WTC11 (cell line): ENCODE measurements around the gene TMC8.

Experiments
- CDX4 ChIP-seq: fragments of 250-450 bp; sonication (Bioruptor Pico); IDR thresholded peaks from 2 replicates; pipeline ENCODE4 v1.9.0; 2021; ENCODE audit warnings: moderate library complexity, mild to moderate bottlenecking, inconsistent platforms, borderline replicate concordance
- CTCF ChIP-seq: fragments of 200-600 bp; IDR thresholded peaks from 2 replicates; pipeline ENCODE4 v1.8.0; 2022; ENCODE audit warnings: antibody characterized with exemption
- E2F1 ChIP-seq: sonication (generic); formaldehyde crosslinking; IDR thresholded peaks from 2 replicates; pipeline ENCODE4 v1.8.0; 2022; ENCODE audit warnings: mild to moderate bottlenecking, missing genetic modification reagents
- FOXP4 ChIP-seq: sonication (generic); formaldehyde crosslinking; IDR thresholded peaks from 2 replicates; pipeline ENCODE4 v1.8.0; 2022; ENCODE audit warnings: mild to moderate bottlenecking, missing genetic modification reagents
- PREB ChIP-seq: sonication (generic); formaldehyde crosslinking; IDR thresholded peaks from 2 replicates; pipeline ENCODE4 v1.8.1; 2022; ENCODE audit warnings: mild to moderate bottlenecking, missing genetic modification reagents, moderate library complexity, borderline replicate concordance
- USF2 ChIP-seq: sonication (generic); formaldehyde crosslinking; IDR thresholded peaks from 2 replicates; pipeline ENCODE4 v1.8.1; 2023; ENCODE audit warnings: mild to moderate bottlenecking, missing genetic modification reagents, moderate library complexity
- ZNF512 ChIP-seq: sonication (generic); formaldehyde crosslinking; IDR thresholded peaks from 2 replicates; pipeline ENCODE4 v1.8.1; 2022; ENCODE audit warnings: missing genetic modification reagents, borderline replicate concordance

GRCh38 chr17:78185981-78186691, 55.6 kb downstream of the TMC8 start:
- TF ChIP-seq CTCF = no peak
- TF ChIP-seq USF2 = no peak
- no peak for TF ChIP-seq FOXP4 (CRISPR knock-in tag)
- TF ChIP-seq CDX4 (CRISPR knock-in tag) = no peak
- TF ChIP-seq PREB = no peak
- no peak for TF ChIP-seq ZNF512 (CRISPR knock-in tag)
- no peak for TF ChIP-seq E2F1 (CRISPR knock-in tag)
